Measurements from ENCODE around the gene BCAS4.

The BCAS4 gene

DNA sequence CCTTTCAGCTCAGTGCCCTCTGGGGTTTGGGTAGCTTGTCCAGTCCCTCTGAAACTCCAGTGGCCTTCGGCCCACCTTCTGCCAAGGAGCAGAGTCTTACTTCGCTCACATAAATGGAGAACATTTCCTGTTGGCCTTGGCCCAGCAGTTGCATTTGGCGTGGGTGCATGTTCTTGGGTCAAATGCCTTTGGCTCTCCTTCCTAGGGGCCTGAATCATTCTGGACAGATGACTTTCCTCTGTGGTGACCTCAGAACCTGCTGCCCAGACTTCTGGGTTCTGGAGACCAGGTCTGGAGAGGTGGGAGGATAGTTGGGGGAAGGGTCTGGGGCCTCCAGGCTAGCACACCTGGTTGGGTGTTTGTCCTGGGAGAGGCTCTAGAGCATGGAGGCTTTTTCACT is 29.3 kb downstream of the BCAS4 start:
- Mint-ChIP-seq H3K4me1 (peaks cover 6% of the 10 kb centered on the region), H3K4me3 (no peak overlapping the region), H3K27me3 (ENCODE audit: low read depth, poor library complexity) (peaks cover 5% of the 10 kb centered on the region), H3K27ac (no peak overlapping the region), H3K9me3 (no peaks in the 10 kb centered on the region), H3K36me3 (ENCODE audit: low read depth) (peaks cover 6% of the 10 kb centered on the region)
- TF ChIP-seq, protein P1, sequence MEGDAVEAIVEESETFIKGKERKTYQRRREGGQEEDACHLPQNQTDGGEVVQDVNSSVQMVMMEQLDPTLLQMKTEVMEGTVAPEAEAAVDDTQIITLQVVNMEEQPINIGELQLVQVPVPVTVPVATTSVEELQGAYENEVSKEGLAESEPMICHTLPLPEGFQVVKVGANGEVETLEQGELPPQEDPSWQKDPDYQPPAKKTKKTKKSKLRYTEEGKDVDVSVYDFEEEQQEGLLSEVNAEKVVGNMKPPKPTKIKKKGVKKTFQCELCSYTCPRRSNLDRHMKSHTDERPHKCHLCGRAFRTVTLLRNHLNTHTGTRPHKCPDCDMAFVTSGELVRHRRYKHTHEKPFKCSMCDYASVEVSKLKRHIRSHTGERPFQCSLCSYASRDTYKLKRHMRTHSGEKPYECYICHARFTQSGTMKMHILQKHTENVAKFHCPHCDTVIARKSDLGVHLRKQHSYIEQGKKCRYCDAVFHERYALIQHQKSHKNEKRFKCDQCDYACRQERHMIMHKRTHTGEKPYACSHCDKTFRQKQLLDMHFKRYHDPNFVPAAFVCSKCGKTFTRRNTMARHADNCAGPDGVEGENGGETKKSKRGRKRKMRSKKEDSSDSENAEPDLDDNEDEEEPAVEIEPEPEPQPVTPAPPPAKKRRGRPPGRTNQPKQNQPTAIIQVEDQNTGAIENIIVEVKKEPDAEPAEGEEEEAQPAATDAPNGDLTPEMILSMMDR (IDR thresholded peaks at IDR 0.05) = no peak
- no peak for DNase-seq

DNA sequence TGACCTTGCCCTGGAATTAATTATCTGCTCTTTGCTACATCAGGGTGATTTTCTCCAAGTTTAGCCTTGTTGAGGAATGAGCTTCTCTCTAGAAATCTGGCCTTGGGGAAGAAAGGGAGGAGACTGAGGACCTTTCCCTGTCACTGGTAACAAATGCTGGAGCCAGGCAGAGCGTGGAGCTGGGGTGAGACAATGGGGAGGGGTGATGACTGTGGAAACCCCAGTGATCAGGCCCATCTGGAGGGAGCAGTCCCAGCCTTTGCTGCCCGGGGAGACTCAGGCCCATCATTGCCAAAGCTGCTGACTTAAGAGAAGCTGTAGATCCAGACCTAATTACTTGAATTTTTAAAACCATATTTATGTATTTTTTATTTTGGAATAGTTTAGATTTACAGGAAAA is 31.3 kb downstream of the BCAS4 start:
- H3K36me3 Mint-ChIP-seq (ENCODE audit: low read depth) = no peaks in the 10 kb centered on the region
- no peaks in the 10 kb centered on the region for H3K9me3 Mint-ChIP-seq
- TF ChIP-seq, protein P1 (IDR thresholded peaks at IDR 0.05) = no peak
- H3K4me1 Mint-ChIP-seq = peaks cover 6% of the 10 kb centered on the region
- H3K27me3 Mint-ChIP-seq (ENCODE audit: low read depth, poor library complexity) = peaks cover 5% of the 10 kb centered on the region
- no peak overlapping the region for H3K4me3 Mint-ChIP-seq
- peak overlapping the region; percentile 4 for H3K27ac Mint-ChIP-seq
- DNase-seq = no peak

DNA sequence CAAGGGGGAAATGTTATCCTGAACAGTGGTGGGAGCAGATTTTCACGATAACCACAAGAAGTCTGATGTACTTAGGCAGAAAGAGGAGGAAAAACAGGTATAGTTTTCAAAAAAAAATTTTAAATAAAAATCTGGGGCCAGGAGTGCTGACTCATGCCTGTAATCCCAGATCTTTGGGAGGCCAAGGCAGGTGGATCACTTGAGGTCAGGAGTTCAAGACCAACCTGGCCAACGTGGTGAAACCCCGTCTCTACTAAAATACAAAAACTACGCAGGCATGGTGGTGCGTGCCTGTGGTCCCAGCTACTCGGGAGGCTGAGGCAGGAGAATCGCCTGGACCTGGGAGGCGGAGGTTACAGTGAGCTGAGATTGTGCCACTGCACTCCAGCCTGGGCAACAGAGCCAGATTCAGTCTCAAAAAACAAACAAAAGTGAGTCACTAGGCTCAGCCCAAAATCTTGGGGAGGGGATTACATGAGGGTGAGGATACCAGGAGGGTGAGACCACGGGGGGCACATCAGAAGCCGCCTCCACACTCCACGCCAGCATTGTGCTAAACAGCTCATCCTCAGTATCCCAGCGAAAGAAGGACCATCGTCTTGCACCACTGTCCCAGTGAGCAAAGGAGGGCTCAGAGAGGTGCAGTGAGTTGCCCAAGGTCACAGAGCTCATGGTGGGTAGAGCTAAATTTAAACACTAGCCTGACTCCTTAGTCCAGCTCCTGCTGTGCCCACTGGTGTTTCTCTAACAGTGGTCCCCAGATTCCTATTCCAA is 33.7 kb downstream of the BCAS4 start:
- TF ChIP-seq, protein P1 (IDR thresholded peaks at IDR 0.05) = no peak
- Mint-ChIP-seq H3K4me3 (no peak overlapping the region), H3K4me1 (peaks cover 6% of the 10 kb centered on the region), H3K9me3 (no peaks in the 10 kb centered on the region), H3K27ac (peak overlapping the region; percentile 17), H3K36me3 (ENCODE audit: low read depth) (peaks cover 12% of the 10 kb centered on the region), H3K27me3 (ENCODE audit: low read depth, poor library complexity) (peaks cover 9% of the 10 kb centered on the region)
- no peak for DNase-seq

DNA sequence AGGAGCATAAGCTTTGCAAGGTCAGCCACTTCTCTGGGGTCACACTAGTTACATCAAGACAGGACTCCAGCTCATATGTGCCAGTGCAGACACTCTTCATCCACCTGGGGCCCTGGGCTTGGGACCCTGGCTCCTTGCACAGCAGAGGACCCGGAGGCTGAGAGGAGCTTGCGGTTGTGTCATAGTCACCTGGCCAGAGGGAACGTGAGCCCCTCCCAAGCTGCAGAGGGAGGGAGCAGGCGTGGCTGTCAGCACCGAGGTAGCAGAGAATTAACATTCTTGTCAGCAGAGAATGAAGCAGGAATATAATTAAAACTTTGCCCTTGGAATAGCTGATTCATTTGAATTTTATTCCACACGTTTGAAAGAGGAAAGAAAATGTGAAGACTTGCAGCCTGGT is 36.8 kb downstream of the BCAS4 start:
- TF ChIP-seq, protein P1 (IDR thresholded peaks at IDR 0.05) = no peak
- peaks cover 17% of the 10 kb centered on the region for H3K36me3 Mint-ChIP-seq (ENCODE audit: low read depth)
- H3K9me3 Mint-ChIP-seq = no peaks in the 10 kb centered on the region
- no peak overlapping the region for H3K4me3 Mint-ChIP-seq
- peaks cover 9% of the 10 kb centered on the region for H3K27me3 Mint-ChIP-seq (ENCODE audit: low read depth, poor library complexity)
- H3K27ac Mint-ChIP-seq = peak overlapping the region; percentile 11
- no peak for DNase-seq
- no peaks in the 10 kb centered on the region for H3K4me1 Mint-ChIP-seq

DNA sequence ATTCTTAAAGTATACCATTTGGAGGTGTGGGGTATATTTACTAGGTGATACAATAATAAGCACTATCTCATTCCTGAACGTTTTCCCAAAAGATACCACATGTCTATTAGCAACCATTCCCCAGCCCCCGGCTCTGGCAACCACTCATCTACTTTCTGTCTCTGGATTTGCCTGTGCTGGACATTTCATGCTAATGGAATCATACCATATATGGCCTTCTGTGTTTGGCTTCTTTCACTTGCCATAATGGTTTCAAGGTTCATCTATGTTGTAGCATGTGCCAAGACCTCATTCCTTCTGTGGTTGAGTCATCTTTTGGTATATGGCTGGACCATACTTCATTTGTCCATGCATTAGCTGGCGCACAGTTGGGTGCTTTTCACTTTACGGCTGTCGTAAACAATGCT is 39.7 kb downstream of the BCAS4 start:
- H3K9me3 Mint-ChIP-seq = no peaks in the 10 kb centered on the region
- H3K27me3 Mint-ChIP-seq (ENCODE audit: low read depth, poor library complexity) = peaks cover 3% of the 10 kb centered on the region
- DNase-seq = no peak
- H3K4me3 Mint-ChIP-seq = no peak overlapping the region
- peaks cover 17% of the 10 kb centered on the region for H3K36me3 Mint-ChIP-seq (ENCODE audit: low read depth)
- TF ChIP-seq, protein P1 (IDR thresholded peaks at IDR 0.05) = no peak
- peaks cover 18% of the 10 kb centered on the region for H3K4me1 Mint-ChIP-seq
- no peak overlapping the region for H3K27ac Mint-ChIP-seq

Measured in nephron progenitor cell (in vitro differentiated cells).